CD4-positive, alpha-beta T cell treated with Interleukin-4 for 4 hours (primary cell): ENCODE data around the gene EPS8.
"Not testable (repeated sequence)": the region's sequence is repeated elsewhere in the genome, so short reads cannot be mapped to it uniquely, and the experiment has no call there.

Experiments
- DNase-seq: peaks from one replicate; pipeline ENCODE4 v3.0.0-alpha.2; 2020

The EPS8 gene

DNA sequence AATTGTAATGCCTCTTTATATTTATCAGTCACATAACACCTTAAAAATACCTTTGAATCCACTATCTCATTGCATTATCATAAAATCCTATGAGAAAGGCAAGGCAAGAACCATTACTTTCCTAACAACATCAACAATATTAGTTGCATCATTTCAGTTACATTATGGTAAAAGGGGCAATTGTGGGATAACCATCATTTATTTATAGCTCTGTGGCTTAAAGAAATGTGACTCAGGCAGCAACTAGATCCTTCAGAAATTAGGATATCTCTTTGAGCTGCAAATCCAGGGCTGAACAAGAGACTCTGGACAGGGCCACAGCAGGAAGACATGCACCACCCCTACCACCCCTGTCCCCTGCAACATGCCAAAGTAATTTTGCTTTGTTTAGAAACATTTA is 36.4 kb downstream of the EPS8 start:
- no peak for DNase-seq

DNA sequence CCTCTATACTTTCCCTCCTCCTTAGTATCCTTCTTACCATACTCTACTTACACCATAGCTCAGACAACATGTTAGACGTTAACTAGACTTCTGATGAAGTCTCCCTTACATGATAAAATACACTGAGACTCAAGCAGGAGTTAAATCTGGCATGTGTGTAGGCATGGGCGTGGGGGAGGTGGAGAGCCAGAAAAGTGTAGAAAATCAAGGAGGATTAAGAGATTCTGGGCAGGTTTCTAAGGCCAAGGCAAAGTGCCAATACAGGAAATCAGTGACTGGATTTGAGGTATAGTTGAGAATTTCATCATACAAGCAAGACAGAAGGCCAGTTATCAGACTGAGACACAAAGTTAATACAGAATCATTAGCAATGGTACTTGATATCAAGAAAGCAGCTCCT is 37.4 kb downstream of the EPS8 start:
- no peak for DNase-seq

DNA sequence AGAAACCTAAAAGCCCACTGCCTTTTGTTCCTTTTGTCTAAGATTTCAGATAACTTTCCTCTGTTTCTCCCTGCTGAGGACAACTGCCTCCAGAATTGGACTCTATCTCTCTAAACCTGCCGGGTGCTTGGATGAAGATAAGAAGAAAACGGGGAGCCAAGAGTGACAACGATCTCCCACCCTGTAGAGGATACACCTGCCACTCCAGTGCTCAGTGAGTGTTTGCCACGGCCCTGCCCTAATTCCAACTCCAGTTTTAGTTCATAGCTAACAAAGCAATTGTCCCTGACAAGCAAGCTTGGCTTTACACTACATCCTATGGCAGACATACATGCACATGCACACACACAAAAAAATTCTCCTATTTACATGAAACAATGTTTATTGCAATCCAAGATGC is 39.3 kb downstream of the EPS8 start:
- no peak for DNase-seq

DNA sequence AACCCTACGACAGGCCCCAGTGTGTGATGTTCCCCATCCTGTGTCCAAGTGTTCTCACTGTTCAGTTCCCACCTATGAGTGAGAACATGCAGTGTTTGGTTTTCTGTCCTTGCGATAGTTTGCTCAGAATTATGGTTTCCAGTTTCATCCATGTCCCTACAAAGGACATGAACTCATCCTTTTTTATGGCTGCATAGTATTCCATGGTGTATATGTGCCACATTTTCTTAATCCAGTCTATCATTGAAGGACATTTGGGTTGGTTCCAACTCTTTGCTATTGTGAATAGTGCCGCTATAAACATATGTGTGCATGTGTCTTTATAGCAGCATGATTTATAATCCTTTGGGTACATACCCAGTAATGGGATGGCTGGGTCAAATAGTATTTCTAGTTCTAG is 47.3 kb downstream of the EPS8 start:
- not testable (repeated sequence) for DNase-seq

DNA sequence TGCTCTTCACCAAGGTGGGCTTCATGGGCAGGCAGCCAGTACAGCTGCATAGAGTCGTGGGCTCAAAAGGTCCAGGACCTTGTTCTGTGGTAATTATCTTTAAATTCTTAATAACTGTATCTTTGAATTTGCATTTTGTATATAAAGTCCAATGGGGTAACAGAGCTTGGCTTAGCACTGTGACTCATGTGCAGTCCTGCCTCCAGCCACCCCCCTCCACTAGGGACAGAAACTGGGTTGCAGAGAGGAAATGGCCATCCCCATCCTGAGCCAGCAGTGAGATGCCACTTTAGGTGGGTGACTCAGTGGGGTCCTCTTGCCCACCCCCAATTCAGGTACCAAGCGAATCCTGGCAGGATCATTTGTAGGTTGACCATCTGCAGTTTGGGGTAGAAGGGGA is 48.1 kb downstream of the EPS8 start:
- no peak for DNase-seq

DNA sequence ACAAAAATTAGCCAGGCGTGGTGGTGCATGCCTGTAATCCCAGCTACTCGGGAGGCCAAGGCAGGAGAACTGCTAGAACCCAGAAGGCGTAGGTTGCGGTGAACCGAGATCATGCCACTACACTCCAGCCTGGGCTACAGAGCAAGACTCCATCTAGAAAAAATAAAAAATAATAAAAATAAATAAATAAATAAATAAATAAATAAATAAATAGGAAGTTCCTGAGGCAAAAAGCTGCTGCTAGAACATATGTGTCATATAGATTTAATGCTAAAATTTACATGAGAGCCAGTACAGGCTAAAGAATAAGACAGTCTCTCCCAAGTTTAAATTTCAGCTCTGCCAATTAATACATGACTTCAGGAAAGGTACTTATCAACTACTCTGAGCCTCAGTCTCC is 48.8 kb downstream of the EPS8 start:
- not testable (repeated sequence) for DNase-seq

DNA sequence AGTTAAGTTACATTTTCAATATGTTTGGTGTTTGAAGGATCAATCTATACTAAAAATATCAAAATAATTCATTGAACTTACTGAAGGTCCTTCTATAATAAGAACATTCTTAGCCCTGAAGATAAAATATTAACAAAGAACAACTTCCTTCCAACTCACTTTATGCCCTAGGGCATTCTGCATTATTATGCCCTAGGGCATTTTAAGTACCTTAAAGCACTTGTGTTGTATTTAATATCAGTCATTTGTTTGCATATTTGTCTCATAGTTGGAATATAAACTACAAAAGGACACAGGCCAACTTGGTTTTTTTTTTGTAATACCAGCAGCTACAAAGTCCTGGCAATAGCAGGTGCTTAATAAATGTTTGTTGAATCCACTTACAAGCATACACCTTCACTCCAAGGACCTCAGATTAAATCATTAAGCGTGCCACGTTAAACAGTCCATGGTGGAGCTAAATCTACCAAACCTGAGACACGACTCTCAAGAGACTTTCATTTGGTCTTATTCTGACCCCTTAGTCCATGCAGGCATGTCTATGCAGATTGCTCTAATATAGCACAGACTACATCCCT is 50.7 kb downstream of the EPS8 start:
- DNase-seq = no peak

DNA sequence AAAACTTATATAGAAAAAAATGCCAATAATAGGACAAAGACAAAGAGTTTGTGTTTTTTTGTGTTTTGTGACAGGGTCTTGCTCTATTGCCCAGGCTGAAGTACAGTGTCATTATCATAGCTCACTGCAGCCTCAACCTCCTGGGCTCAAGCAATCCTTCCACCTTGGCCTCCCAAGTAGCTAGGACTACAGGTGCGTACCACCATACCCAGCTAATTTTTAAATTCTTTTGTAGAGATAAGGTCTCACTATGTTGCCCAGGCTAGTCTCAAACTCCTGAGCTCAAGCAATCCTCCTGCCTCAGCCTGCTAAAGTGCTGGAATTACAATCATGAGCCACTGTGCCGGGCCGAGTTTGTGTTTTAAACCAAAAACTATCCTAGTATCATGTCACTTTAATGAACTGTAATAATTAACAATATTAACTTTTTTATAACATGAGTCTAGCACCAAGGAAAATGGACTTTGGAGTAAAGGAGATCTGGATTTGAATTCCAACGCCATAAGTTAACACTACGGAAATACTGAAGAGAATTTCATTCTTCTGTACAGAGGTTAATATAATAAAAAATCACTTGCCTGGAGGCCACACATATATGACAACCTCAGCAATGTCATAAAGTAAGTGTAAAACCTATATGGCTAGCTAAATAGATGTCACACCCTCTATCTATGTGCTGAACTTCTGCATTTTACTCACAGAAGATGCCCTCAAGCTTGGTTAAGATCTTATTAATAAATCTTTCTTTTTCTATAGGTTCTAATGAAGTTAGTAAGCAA is 53.2 kb downstream of the EPS8 start:
- DNase-seq = no peak

DNA sequence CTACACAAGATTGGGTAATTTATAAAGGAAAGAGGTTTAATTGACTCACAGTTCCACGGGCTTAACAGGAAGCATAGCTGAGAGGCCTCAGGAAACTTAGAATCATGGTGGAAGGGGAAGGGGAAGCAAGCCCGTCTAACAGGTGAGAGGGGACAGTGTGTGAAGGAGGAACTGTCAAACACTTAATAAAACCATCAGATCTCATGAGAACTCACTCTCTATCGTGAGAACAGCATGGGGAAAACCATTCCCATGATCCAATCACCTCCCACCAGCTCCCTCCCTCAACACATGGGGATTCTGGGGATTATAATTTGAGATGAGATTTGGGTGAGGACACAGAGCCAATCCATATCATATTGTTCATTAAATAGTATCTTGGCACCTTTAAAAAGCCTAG is 56.1 kb downstream of the EPS8 start:
- DNase-seq = no peak

DNA sequence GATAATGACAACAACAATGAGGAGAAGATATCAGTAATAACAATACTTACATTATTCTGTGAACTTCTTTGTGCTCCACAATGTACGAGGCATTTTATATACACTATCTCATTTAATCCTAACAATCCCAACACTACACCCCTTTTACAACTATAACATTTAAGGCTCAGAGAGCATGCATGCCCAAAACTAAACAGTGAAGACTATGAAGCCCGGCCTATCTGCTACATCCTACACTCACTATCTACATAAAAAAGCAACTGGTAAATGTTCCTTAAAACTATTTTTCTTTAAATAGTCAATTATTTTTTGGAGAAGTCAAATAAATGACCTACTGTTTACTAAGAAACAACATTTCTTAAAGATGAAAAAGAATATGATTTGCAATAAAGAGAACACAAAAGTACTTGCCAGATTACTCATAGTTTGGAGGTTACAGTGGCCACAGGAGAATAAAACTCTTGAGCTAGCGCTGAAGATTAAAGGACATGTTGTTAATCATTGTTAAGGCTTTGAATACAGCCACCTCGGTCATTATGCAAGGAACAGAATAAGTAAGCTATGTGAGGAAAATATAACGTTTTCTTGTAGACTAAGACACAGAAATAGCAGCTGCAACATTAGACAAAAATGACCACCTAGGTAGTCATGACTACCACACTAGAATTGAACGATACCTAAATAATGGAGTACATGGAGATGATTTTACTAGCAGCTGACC is 56.7 kb downstream of the EPS8 start:
- DNase-seq = no peak

DNA sequence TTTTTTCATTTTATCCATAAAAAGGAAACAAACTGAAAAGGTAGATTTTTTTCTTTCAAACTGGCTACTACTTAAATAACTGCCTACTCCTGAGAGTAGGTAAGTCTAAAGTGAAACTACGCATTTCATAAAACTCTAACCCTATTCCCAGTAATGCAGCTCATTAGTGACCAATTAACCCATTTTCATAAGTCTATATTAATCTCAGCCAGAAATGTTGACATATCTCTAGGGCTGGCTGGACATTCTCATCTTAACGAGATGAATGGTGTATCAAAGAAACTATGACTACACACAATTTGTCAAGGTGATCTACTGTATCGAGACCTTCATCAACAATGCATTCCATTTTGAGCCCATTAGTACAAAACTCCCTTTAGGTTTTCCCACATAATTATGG is 57.2 kb downstream of the EPS8 start:
- no peak for DNase-seq

DNA sequence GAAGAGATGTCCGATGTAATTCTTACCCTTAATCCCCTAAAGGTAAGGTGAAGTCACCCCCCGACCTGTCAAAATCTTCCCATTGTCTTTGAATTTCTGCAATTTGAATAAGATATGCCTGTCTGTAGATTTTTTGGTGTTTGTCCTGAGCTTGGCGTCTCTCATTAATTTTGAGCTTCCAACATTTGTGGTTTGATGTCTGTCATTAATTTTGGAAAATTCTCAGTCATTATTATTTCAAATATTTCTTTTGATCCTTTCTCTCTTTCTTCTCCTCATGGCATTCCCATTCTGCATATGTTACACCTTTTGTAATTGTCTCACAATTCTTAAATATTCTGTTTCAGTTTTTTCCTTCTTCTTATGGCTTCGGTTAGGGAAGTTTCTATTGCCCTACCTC is 60.1 kb downstream of the EPS8 start:
- no peak for DNase-seq

DNA sequence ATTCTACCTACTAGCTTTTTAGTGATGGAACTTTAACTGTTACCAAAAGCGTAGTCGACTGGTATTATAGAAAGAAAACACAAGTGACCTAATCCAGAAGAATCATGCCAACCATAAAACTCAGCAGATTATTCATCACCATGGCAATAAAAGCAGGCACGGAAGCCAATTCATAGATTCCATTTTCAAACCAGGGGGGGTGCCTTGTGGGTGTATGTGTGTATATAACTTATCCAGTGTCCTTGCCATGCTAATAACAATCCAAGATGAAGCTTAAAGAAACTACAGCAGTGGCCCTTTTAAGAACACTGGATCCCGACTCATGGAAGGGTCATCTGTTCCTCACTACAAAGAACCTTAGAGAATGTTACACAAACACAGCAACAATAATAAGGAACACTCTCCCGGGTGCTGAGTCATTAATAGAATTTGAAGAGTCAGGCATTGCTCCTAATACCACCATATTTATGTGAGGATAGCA is 61.0 kb downstream of the EPS8 start:
- DNase-seq = no peak

DNA sequence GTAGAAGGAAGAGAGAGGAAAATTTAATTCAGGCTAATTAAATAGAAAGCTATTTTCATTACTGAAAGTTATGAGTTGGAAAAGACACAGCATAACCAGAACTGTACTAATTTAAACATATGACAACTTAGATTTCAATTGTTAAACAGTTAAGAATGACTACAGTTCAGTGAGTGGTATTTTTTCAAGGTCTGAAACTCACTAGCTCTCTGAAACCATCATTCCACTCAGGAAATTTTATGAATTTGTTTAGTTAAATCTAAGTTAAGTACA is 62.4 kb downstream of the EPS8 start:
- DNase-seq = no peak

DNA sequence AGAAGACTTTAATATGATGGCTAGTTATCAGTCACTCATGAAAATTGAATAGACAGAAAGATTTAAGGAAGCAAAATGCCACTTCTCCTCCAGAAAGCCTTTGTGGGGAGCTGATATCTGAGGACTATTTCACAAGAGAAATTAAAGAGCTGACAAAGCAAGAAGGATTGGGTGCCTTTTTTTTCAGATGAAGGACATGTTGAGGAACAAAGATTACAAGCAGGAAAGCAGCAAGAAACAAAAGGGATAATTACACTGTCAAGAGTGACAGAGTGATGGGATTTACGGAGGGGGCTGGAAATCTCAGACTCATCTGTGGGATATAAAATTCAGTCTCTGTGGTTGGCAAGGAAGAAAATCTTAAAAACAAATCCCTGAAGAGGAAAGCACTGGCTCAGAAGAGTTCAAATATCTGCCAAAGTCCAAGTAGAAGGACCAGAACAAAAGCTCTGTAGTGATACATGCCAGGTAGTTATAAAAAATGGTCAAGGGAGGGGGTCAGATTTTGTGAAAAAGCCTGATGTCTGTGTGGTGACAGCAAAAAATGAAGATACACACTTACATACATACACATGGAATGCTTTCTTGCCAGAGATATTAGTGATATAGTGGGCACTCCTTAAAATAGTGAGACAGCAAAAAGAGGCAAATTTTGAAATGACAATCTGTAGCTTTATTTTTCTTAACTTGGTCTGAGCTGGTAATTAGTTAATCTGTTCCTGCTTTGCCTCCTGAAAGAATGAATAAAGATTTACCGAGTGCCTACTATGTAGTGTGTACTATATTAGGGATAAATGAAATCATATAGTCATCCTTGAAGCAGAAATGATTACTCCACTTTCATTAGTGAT is 62.9 kb downstream of the EPS8 start:
- DNase-seq = no peak

DNA sequence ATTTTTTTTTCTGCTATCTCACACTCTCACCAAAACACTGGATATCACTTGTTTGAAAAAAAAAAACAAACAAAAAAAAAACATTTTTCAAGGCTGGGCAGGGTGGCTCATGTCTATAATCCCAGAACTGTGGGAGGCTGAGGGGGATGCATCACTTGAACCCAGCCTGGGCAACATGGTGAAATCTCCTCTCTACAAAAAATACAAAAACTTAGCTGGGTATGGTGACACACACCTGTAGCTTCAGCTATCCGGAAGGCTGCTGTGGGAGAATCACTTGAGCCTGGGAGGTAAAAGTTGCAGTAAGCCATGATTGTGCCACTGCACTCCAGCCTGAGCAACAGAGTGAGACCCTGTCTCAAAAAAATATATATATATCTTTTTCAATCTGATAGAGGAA is 66.2 kb downstream of the EPS8 start:
- DNase-seq = no peak

DNA sequence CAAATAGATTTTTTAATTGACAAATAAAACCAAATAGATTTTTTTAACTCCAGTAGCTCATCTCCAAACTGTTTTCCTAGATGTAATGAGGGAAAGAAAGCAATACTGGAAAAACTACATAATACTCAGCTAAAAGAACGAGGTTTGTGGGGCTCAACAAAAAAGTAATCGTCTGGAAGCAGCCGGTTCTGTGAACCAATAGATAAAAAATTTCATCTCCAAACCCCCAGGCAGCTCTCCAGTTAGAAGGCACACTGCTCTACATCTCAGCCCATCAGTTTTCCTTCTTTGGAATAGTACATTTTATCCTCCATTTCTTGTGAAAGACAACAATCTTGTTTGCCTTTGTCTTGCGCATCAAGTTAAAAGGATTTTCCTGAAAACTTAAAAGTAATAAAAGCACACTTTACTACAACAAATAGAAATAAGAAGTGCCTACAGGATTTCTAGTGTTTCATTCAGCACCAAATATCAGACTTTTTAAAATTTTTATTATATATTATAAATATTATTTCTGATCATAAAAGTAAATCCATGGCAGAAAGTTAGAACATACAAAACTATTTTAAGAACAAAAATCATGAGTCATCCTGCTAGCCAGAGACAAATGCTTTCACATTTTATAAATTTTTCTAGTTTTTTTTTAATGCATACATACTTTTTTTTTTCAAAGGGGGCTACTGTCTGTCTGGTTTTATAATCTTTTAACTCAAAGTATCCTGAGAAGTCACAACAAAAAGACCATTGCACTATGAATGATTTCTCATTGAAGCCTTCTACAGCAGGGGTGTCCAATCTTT is 67.7 kb downstream of the EPS8 start:
- DNase-seq = no peak

DNA sequence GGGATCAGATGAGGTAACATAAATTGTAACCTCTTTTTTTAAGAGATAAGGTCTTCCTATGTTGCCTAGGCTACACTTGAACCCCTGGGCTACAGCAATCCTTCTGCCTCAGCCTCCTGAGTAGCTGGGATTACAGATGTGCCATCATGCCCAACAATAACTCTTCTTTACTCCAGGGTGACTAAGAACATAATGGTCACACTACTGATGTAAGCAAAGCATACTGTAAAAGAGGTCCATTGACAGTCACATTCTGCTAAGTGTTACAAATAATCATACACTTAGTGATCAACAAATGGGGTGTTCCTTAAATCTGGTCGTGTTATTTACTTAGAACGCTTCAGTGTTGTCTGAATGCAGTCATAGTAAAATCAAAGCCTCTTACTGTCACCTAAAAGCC is 68.9 kb downstream of the EPS8 start:
- no peak for DNase-seq

DNA sequence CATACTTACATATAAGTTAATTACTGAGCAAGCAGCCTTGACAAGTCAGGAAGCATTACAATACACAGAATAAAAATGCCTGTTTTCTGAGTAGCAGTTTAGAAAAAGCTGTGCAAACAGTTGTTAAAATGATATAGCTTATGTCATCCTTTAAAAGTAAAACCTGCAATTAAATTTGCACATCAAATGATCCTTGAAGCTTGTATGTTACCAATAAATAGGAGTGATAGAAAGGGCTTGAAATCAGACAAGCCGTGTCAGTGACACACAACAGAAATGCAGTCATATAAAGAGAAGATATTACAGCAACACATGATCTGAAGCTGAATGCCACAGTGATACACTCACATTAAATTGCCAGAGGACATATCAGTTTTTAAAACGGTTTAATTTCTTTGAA is 70.0 kb downstream of the EPS8 start:
- no peak for DNase-seq

DNA sequence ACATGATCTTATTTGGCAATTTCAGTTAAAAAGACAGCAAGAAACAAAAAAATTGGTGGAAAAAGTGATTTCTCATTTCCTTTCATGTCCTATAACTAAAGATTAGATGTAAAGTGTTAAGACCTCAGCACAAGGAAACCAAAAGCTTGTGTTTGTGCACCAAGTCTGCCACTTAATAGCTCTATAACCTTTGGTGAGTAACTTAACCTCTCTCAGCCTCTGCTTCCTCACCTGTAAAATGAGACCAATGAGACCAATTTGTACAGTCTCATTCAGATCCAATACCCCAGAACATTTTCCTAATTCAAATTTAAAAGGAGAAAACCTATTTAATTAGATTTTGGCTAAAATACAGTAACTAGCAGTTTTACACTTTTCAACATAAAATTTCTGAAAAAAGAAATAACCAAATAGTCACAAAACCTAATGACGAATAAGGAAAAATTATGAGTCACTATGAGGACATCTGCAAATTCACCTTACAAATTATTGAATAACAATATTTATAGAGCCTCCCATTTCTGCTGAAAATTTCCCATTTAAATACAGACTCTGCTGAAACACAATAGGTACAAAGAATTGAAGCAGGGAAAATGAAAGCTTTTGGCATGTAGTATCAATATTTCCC is 71.1 kb downstream of the EPS8 start:
- DNase-seq = no peak

DNA sequence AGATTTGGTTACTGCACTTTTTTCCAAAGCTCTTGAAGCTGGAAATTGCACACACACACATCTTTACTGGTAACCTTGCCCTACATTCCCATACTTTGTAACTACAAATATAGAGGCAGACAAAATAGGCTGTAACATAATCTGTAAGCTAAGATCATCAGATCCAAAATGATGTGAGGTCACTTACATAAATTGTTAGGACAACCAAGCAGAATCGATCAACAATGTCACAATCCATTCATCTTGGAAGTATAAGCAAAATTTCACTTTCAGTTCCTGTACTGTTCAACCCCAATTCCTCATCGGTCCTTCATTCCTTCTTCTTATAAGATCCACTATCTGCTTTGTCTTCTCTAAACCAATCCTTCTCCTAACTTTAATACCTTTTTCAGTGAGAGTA is 72.6 kb downstream of the EPS8 start:
- no peak for DNase-seq

DNA sequence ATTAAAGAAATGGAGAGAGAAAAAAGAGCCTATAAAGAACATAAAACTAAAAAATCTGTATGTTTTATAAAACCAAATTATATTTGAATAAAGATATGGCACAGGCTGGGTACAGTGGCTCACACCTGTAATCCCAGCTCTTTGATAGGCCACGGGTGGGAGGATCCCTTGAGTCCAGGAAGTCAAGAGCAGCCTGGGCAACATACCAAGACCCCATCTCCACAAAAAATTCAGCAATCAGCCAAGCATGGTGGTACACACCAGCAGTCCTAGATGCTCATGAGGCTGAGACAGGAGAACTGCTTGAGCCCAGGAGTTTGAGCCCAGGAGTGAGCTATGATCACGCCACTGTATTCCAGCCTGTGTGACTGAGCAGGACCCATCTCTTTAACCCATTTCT is 74.9 kb downstream of the EPS8 start:
- no peak for DNase-seq
